AG10803 (cell line): Measurements from ENCODE around the gene PADI4.
A peak's percentile ranks its signal among the peaks of the same experiment; 100 is the strongest.

Source experiments
- DNase-seq: peaks from one replicate; pipeline ENCODE4 v3.0.0; 2010; ENCODE audit warnings: low read depth
- H3K4me3 ChIP-seq: 2 replicates; pipeline ENCODE4 v1.5.1; 2011; ENCODE audit warnings: mild to moderate bottlenecking, low read length, control low read depth
- TF ChIP-seq, protein P1 (sequence below): conservative IDR thresholded peaks from 2 replicates; pipeline ENCODE4 v1.5.1; 2011; ENCODE audit warnings: mild to moderate bottlenecking, low read length, control low read depth, inconsistent platforms

The PADI4 gene

DNA sequence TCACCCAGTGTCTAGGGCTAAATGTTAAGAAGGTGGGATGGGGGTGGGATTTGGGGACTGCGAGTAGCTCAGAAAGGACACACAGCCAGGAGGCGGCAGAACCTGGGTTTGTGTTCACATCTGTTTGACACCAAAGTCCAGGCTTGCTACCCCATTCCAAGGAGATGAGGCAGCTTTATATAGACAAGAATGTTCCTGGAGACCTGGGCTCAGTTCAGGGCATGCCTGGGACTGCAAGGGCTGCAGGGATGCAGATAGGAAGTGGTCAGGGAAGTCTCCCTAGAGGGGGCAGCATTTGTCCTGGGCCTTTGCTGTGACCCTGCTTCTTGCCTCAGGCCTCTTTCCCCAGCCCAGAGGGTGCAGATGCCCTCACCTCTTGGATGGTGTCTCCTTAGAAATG lies 42.8 kb upstream of the PADI4 start:
- TF ChIP-seq, protein P1, sequence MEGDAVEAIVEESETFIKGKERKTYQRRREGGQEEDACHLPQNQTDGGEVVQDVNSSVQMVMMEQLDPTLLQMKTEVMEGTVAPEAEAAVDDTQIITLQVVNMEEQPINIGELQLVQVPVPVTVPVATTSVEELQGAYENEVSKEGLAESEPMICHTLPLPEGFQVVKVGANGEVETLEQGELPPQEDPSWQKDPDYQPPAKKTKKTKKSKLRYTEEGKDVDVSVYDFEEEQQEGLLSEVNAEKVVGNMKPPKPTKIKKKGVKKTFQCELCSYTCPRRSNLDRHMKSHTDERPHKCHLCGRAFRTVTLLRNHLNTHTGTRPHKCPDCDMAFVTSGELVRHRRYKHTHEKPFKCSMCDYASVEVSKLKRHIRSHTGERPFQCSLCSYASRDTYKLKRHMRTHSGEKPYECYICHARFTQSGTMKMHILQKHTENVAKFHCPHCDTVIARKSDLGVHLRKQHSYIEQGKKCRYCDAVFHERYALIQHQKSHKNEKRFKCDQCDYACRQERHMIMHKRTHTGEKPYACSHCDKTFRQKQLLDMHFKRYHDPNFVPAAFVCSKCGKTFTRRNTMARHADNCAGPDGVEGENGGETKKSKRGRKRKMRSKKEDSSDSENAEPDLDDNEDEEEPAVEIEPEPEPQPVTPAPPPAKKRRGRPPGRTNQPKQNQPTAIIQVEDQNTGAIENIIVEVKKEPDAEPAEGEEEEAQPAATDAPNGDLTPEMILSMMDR, result peak; percentile 22; the same call in 1 of the 2 replicates
- peak; percentile 51 for DNase-seq
- no peak overlapping the region for H3K4me3 ChIP-seq

DNA sequence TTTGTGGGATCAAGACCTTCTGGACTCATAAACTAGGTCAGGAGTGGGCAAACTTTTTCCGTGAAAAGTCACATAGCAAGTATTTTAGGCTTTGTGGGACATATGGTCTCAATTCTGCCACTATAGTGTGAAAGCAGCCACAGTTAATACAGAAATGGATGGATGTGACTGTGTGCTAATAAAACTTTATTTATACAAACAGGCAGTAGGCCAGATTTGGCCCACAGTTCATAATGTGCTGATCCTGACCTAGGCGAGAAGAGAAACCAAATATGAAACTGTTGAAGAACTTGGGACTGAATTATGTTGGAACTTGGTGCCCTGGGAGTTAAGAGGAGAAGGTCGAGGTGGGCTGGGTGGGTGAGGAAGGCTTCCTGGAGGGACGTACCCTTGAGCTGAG lies 42.0 kb upstream of the PADI4 start:
- TF ChIP-seq, protein P1, result no peak
- no peak for DNase-seq
- H3K4me3 ChIP-seq, result no peak overlapping the region

DNA sequence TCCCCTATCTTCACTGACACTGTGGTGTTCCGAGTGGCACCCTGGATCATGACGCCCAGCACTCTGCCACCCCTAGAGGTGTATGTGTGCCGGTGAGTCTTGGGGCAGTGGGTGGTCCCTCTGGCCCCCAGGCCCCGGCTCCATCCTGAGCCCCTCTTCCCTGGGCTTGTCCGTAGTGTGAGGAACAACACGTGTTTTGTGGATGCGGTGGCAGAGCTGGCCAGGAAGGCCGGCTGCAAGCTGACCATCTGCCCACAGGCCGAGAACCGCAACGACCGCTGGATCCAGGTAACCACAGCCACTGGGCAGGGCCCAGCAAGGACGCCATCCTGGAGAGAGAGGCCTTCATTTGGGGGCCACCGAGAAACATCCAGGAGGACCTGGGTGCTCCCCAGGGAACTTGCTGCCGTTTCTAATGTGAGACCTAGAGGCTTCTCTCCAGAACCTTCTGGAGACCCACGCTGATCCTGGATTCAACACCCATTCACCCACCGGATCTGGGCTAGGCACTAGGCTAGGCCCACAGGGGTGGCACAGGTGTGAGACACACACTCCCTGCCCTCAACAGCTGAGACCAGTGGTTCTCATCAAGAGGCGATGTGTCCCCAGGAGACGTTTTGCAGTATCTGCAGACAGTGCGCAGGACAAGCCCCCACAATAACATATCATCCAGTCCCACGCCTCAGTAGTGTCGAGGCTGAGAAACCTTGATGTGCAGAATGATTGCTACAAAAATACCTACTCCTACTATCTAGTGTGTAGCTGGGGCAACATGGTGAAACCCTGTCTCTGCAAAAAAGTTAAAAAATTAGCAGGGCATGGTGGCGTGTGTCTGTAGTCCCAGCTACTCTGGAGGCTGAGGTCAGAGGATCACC lies 36.9 kb upstream of the PADI4 start:
- DNase-seq, result no peak
- no peak overlapping the region for H3K4me3 ChIP-seq
- TF ChIP-seq, protein P1, result no peak

DNA sequence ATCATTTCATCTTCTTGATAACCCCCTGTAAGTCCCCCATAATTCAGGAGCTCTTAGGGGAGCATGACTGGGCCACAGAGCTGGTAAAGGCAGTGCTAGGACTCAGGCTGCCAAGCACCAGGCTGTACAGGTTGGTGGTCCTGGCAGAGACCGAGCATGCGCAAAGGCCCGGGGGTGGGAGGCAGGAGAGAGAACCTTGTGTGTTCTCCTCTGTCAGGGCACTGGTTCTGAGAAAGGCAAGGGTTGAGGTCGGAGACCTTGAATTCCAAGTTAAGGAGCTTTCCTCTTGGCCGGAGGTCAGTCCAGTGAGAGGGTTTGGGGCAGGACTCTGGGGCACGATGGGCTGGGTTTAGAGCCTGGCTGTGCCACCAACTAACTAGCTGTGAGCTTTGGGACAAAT lies 35.9 kb upstream of the PADI4 start:
- H3K4me3 ChIP-seq, result no peak overlapping the region
- TF ChIP-seq, protein P1, result no peak
- no peak for DNase-seq

DNA sequence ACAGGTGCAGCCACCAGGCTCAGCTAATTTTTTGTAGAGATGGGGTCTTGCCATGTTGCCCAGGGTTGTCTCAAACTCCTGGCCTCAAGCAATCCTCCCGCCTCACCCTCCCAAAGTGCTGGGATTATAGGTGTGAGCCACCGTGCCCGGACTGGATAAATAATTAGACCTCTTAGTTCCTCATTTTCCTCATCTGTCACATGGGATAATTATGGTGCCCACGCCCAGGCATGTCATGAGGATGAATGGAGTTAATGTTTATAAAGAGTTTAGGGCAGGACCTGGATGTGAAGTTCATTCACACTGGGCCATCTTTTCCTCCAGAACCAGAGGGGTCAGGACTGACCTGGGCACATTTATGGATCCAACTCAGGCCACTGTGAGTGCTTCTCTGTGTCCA lies 35.4 kb upstream of the PADI4 start:
- DNase-seq, result no peak
- TF ChIP-seq, protein P1, result no peak
- H3K4me3 ChIP-seq, result no peak overlapping the region

DNA sequence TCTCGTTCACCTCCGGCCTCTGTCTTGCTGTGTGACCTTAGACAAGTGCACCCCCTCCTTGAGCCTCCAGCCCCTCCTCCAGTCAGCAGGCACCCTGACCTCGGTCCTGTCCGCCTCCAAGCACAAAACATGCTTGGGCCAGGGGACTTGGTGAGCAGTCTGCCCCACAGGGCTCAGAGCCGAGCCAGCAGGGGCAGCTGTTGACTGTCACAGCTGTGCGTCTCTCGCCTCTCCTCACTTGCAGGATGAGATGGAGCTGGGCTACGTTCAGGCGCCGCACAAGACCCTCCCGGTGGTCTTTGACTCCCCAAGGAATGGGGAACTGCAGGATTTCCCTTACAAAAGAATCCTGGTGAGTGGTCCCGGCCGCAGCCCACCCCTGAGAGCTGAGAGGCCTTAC lies 34.9 kb upstream of the PADI4 start:
- TF ChIP-seq, protein P1, result no peak
- H3K4me3 ChIP-seq, result no peak overlapping the region
- DNase-seq, result no peak
